Right renal cortex interstitium (tissue), 3 donors: ENCODE measurements around the gene GPR171. TPM values are rescaled to one million over a fixed set of nuclear protein-coding genes. Genes with fewer than 3 reads are reported as not detected.
"Not testable (repeated sequence)": the region's sequence is repeated elsewhere in the genome, so short reads cannot be mapped to it uniquely, and the experiment has no call there.

Experiments used
- DNase-seq, 3 donors: peaks; one replicate each; pipeline ENCODE4 v3.0.0-alpha.2; 2013; ENCODE audit warnings: low read depth in 3 of 3, low spot score in 2 of 3
- polyA plus RNA-seq, 3 donors: library from polyadenylated mRNA; unstranded; fragments of 120-200 nt; gene quantifications; one replicate each; pipeline ENCODE4 v1.2.1, GENCODE V29; 2013; ENCODE audit not compliant: insufficient read length in 3 of 3

GPR171 gene
- under 1 TPM in 1 of 3 donors, not detected in 2; 0.12 TPM for polyA plus RNA-seq

- no peak for DNase-seq
Measured at GRCh38 chr3:151203051-151203420, at the start of gene GPR171. GPR171 (minus strand) TSS chr3:151203216; CDS start chr3:151199386, 3,830 bp downstream.

- DNase-seq: no peak
Measured at GRCh38 chr3:151248772-151249337, 45.8 kb upstream of the GPR171 start.

GRCh38 chr3:151242006-151242405 lies 39.0 kb upstream of the GPR171 start:
- DNase-seq: not testable (repeated sequence)

GRCh38 chr3:151236736-151237135 lies 33.7 kb upstream of the GPR171 start:
- DNase-seq: no peak

GRCh38 chr3:151236316-151236715 lies 33.3 kb upstream of the GPR171 start:
- DNase-seq: no peak

GRCh38 chr3:151234825-151235224 lies 31.8 kb upstream of the GPR171 start:
- no peak for DNase-seq

- no peak for DNase-seq
Measured at GRCh38 chr3:151232991-151233390, 30.0 kb upstream of the GPR171 start.

- DNase-seq: not testable (repeated sequence)
Measured at GRCh38 chr3:151232403-151232802, 29.4 kb upstream of the GPR171 start.

GRCh38 chr3:151230646-151231045 lies 27.6 kb upstream of the GPR171 start:
- DNase-seq: no peak

- DNase-seq: no peak
Measured at GRCh38 chr3:151228666-151229040, 25.6 kb upstream of the GPR171 start.

GRCh38 chr3:151227807-151228665 lies 25.0 kb upstream of the GPR171 start:
- DNase-seq: peak; percentile 54 to 66 (median 63)

GRCh38 chr3:151227266-151227806 lies 24.3 kb upstream of the GPR171 start:
- no peak for DNase-seq

GRCh38 chr3:151226825-151227224 lies 23.8 kb upstream of the GPR171 start:
- no peak for DNase-seq

- DNase-seq: no peak
Measured at GRCh38 chr3:151226088-151226563, 23.1 kb upstream of the GPR171 start.

- no peak for DNase-seq
Measured at GRCh38 chr3:151225040-151225975, 22.3 kb upstream of the GPR171 start.

GRCh38 chr3:151224268-151224866 lies 21.4 kb upstream of the GPR171 start:
- DNase-seq: no peak

GRCh38 chr3:151219056-151219455 lies 16.0 kb upstream of the GPR171 start:
- no peak for DNase-seq

GRCh38 chr3:151218136-151218535 lies 15.1 kb upstream of the GPR171 start:
- no peak for DNase-seq

GRCh38 chr3:151216641-151217607 lies 13.9 kb upstream of the GPR171 start:
- no peak for DNase-seq
